HFF-Myc (cell line): ENCODE data around the gene BRAT1.
"Not testable (repeated sequence)": the region's sequence is repeated elsewhere in the genome, so short reads cannot be mapped to it uniquely, and the experiment has no call there.

Source experiments
- DNase-seq: peaks from one replicate; pipeline ENCODE4 v3.0.0-alpha.2; 2011; ENCODE audit warnings: low read depth; ENCODE audit errors: extremely low read depth
- H3K4me3 ChIP-seq: replicated peaks from 2 replicates; pipeline ENCODE4 v1.5.1; 2011; ENCODE audit warnings: low read depth, mild to moderate bottlenecking, control low read depth, low read length
- TF ChIP-seq, protein P1 (sequence below): IDR thresholded peaks from 2 replicates; pipeline ENCODE4 v1.5.1; 2012; ENCODE audit warnings: mild to moderate bottlenecking, low read depth, low read length, control low read depth; ENCODE audit errors: missing control alignments

Gene BRAT1

DNA sequence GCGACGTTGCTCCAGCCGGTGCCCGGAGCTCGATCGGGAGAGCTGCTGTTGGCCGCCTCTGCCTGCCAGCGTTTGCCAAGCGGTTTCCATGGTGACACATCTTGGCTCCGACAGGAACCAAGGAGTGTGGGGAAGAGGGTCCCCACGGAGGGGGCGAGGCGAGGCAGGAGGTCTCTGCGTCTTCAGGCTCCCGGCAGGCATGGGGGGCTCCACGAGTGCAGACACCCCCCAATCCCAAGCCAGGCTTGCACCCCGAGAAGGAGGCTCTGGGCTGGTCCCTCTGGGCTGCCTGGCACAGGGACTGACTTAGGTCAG lies 23.6 kb downstream of the BRAT1 start:
- not testable (repeated sequence) for DNase-seq, H3K4me3 ChIP-seq

DNA sequence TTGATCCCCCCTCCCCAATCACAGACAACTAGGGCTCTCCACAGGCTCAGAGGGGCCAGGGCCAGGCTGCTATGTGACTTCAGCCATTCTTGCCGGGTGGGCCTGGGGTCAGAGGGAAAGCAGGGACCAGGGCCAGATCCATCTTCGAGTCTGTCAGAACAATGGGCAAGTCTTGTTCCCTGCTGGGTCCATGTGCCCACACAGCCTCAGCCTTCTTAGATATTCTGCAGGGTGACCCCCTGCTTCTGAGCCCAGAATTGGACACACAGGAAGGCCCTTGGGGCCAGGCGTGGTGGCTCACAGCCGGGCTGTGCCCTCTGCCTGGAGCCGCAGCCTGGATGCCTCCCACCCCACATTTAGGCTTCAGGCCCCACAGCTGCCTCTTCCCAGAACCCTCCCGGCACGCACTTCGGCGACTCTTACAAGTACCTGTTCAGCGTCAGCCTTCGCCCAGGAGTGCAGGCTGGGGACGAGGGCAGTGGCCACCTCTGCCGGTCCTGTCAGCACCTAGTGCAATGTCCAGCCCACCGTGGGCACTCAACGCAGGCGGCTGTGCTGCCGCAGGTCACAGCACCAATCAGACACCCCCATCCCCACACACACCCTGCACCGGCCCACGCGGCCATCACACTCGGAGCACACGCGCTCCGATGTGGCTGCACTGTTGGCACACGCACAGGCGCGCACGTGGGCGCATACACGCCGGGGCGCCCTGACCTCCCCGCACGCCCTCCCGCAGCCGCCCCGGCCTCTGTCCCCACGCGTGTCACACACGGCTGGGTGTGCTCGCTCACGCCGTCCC lies 24.1 kb downstream of the BRAT1 start:
- not testable (repeated sequence) for H3K4me3 ChIP-seq, DNase-seq

DNA sequence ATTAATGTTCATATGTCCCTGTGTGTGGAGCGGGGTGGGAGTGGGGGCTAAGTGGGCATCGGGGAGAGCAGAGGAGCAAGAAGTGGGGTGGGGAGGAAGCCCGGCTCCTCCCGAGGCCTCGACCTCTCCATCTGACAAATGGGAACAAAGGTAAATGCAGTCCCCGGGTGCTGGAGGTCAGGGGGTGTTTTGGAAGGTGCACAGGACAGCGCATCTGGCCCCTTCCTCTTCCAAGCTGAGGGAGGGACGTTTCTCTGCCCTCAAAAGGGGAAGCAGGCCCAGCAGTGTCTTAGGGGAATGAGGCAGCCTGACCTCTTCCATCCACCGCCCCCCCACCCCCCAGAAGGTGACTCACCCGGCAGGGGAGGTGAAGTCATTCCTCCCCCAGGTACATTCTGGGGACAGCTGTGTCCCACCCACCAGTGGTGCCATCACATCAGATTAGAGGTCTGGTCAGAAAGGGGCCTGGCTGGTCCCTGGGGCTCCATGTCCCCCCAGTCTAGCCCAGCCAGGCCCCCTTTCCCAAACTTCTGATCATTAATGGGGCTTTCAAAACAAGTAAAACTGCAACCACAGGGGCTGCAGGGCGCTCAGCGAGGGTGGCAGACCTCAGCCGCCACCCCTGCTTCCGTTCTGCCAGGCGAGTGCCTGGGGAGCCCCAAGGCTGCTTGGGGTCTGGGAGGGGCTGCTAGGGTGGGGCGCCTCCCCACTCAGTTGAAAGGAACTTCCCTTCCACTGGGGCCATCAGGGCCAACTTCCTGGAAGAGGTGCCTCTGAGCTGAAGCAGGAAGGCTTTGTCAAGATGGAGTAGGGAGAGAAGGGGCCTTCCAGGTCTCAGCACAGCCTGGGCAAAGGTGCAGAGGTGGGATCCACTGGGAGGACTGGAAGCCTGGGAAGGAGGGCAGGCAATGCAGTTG lies 25.0 kb downstream of the BRAT1 start:
- DNase-seq: no peak
- no peak overlapping the region for H3K4me3 ChIP-seq
- TF ChIP-seq, protein P1, sequence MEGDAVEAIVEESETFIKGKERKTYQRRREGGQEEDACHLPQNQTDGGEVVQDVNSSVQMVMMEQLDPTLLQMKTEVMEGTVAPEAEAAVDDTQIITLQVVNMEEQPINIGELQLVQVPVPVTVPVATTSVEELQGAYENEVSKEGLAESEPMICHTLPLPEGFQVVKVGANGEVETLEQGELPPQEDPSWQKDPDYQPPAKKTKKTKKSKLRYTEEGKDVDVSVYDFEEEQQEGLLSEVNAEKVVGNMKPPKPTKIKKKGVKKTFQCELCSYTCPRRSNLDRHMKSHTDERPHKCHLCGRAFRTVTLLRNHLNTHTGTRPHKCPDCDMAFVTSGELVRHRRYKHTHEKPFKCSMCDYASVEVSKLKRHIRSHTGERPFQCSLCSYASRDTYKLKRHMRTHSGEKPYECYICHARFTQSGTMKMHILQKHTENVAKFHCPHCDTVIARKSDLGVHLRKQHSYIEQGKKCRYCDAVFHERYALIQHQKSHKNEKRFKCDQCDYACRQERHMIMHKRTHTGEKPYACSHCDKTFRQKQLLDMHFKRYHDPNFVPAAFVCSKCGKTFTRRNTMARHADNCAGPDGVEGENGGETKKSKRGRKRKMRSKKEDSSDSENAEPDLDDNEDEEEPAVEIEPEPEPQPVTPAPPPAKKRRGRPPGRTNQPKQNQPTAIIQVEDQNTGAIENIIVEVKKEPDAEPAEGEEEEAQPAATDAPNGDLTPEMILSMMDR: no peak

DNA sequence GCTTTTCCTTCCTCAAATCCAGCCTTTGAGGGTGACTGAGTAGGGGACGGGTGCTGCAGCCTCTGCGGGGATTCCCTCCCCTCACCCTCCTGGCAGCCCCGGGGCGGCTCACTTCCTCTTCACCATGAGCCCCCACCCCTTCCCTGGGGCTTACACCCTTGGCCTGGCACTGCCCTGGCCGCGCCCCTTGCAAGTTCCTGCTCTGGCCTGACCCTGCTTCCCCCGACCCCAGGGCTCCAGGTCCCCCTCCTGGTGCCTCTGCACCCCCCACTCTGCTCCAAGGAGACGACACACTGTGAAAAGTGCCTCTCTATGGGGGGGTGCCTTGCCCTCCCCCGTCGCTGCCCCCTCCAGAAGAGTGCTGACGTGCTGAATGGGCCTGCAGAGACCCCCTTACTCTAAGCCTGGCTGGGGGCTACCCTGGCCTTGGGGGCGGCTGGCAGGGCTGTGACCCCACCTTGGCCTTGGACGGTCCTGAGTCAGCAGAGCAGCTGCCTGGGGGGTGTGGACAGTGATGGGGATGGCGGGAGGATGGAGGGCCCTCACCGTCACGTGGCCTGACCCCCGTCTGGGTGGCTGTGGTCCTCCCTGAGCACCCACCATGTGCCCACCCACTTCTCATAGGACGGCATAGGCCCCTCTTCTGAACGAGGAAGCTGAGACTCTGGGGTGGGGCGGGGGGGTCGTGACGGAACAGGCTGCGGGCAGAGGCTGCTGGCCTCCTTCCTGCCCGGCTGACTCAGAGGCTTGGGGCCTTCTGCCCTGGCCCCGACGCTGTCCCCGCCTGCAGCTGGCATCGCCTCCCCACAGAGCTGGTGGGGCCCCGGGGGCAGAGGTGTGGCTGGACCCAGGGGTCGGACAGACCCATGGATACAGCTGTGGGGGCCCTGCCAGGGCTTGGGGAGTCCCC lies 25.9 kb downstream of the BRAT1 start:
- DNase-seq: no peak
- TF ChIP-seq, protein P1: no peak

DNA sequence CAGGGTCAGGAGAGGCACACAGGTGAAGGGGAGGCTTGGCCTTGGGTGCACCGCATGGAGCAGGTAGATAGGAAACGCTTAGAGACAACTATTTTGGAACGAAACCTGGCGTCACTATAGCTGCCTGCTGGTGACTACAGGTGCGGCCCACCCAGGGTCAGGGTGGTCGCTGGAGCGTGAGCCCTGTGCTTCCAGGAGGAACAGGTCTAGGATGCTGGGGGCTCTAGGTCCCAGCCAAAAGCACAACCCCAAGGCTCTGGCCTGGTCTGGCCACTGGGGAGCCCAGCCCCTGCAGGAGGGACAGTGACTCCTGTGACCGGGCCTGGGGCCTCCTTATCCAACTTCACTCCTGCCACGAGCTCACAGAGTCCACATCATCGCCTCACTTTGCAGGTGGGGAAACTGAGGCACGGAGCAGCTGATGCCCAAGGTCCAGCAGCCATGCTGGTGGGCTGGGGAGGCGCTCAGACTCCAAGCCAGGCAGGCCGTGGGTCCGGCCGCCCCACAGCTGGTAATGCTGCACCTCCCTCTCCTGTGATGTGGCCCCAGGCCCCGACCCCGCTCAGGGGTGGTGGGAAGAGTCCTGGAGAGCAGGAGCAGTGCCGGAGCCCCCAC lies 26.7 kb downstream of the BRAT1 start:
- TF ChIP-seq, protein P1: no peak
- no peak overlapping the region for H3K4me3 ChIP-seq
- DNase-seq: no peak

More for the DNA sequence above, 25.9 kb downstream of the BRAT1 start:
- no peak overlapping the region for H3K4me3 ChIP-seq

DNA sequence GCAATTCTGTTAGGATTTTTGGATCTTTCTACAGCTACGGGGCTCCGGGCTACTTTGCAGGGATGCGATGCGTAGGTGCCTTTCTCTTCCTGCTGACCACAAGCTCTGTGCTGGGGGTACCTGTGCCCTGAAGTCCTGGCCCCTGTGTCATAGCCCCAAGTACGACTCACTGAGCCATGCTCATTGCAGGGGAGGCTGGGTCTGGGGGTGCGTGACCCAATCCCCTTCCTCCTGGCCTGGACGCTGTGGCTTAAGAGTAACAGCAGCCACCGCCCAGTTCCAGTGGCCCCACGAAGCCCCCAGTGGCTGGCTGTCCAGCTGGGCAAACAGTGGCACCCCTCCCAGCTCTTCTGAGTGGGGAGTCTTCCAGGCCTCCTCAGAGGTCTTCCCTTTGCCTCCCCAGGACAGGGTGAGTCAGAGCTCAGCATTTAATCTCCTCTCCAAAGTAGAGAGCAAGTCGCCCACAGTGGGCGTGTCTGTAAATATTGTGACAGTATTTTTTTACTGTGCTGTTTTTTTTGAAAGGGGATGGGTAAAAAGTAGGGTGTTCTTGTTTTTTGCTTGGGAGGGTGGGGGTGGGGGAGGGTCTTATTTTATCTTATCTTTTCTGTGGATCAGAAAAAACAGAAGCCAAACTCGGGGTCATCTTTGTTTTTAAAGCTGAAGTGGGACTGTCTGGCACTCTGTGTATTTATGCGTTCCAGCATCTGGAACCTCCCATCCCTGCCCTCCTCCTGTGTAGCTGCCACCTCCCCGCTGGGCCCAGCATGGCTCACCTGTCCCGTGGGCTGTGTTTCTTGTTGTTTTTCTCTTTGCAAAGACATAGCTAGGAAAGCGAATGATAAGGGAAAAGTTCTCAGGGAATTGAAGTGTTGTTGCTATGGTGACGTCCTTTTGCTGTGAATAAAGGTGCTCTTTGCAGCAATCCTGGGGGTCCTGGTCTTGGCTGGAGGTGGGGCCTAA lies 27.5 kb downstream of the BRAT1 start:
- DNase-seq: no peak
- no peak overlapping the region for H3K4me3 ChIP-seq
- TF ChIP-seq, protein P1: no peak
